ENCODE measurements around the gene SLC25A21. TPM values are rescaled to one million over a fixed set of nuclear protein-coding genes. Genes with fewer than 3 reads are reported as not detected.

The SLC25A21 gene
- total and polyA plus RNA-seq, 2 donors (not counting 1 experiment from before 2014, with no cell fraction given) = 0.50 to 0.62 TPM

GRCh38 chr14:36719823-36720222 is 452.6 kb downstream of the SLC25A21 start:
- H3K36me3 ChIP-seq (ENCODE audit: control insufficient read depth, insufficient read depth, low read length) = no peaks in the 10 kb centered on the region
- no peaks in the 10 kb centered on the region for H4K20me1 ChIP-seq (ENCODE audit: control insufficient read depth, extremely low read depth, insufficient read depth, low read length)
- no peak overlapping the region for H2AFZ ChIP-seq (ENCODE audit: low read length)
- H3K4me3 ChIP-seq (replicated peaks in 1 of 4; ENCODE audit: control extremely low read depth in 1 of 4, insufficient read depth in 1 of 4, low read depth in 3 of 4, low read length in 4 of 4) = no peak overlapping the region
- no peak overlapping the region for H3K9ac ChIP-seq (ENCODE audit: insufficient read depth, low read length)
- no peak for DNase-seq (ENCODE audit: low read depth in 2 of 2)
- H3K27me3 ChIP-seq (ENCODE audit: control insufficient read depth, insufficient read depth, low read length) = no peaks in the 10 kb centered on the region
- no peaks in the 10 kb centered on the region for H3K4me1 ChIP-seq (ENCODE audit: control insufficient read depth, extremely low read depth, insufficient read depth, low read length)
- H3K4me2 ChIP-seq (ENCODE audit: extremely low read depth, insufficient read depth, low read length) = no peak overlapping the region
- H3K9me3 ChIP-seq (ENCODE audit: control insufficient read depth, insufficient read depth, low read depth, low read length) = no peaks in the 10 kb centered on the region
- TF ChIP-seq EZH2 (IDR thresholded peaks at IDR 0.05; ENCODE audit: low read length, missing control alignments) (no peak), CTCF (conservative IDR thresholded peaks at IDR 0.05 in 1 of 2, IDR thresholded peaks at IDR 0.05 in 1 of 2; ENCODE audit: low read depth in 1 of 2, low read length in 2 of 2) (no peak)
- no peaks in the 10 kb centered on the region for H3K79me2 ChIP-seq (ENCODE audit: control insufficient read depth, insufficient read depth, low read length)
- H3K27ac ChIP-seq (ENCODE audit: insufficient read depth, low read length) = no peak overlapping the region

GRCh38 chr14:36718216-36718615 is 454.2 kb downstream of the SLC25A21 start:
- Histone ChIP-seq H3K4me1 (ENCODE audit: control insufficient read depth, extremely low read depth, insufficient read depth, low read length) (no peaks in the 10 kb centered on the region), H3K9ac (ENCODE audit: insufficient read depth, low read length) (no peak overlapping the region), H3K36me3 (ENCODE audit: control insufficient read depth, insufficient read depth, low read length) (no peaks in the 10 kb centered on the region), H2AFZ (ENCODE audit: low read length) (no peak overlapping the region), H4K20me1 (ENCODE audit: control insufficient read depth, extremely low read depth, insufficient read depth, low read length) (no peaks in the 10 kb centered on the region), H3K9me3 (ENCODE audit: control insufficient read depth, insufficient read depth, low read depth, low read length) (no peaks in the 10 kb centered on the region), H3K4me3 (replicated peaks in 1 of 4; ENCODE audit: control extremely low read depth in 1 of 4, insufficient read depth in 1 of 4, low read depth in 3 of 4, low read length in 4 of 4) (no peak overlapping the region), H3K79me2 (ENCODE audit: control insufficient read depth, insufficient read depth, low read length) (no peaks in the 10 kb centered on the region), H3K27ac (ENCODE audit: insufficient read depth, low read length) (no peak overlapping the region), H3K27me3 (ENCODE audit: control insufficient read depth, insufficient read depth, low read length) (no peaks in the 10 kb centered on the region), H3K4me2 (ENCODE audit: extremely low read depth, insufficient read depth, low read length) (no peak overlapping the region)
- TF ChIP-seq EZH2 (IDR thresholded peaks at IDR 0.05; ENCODE audit: low read length, missing control alignments) (no peak), CTCF (conservative IDR thresholded peaks at IDR 0.05 in 1 of 2, IDR thresholded peaks at IDR 0.05 in 1 of 2; ENCODE audit: low read depth in 1 of 2, low read length in 2 of 2) (no peak)
- peak in 1 of 2 donors; percentile 6 for DNase-seq (ENCODE audit: low read depth in 2 of 2)

GRCh38 chr14:36717363-36717762 is 455.0 kb downstream of the SLC25A21 start:
- Histone ChIP-seq H3K4me1 (ENCODE audit: control insufficient read depth, extremely low read depth, insufficient read depth, low read length) (no peaks in the 10 kb centered on the region), H3K79me2 (ENCODE audit: control insufficient read depth, insufficient read depth, low read length) (no peaks in the 10 kb centered on the region), H3K27ac (ENCODE audit: insufficient read depth, low read length) (no peak overlapping the region), H3K9me3 (ENCODE audit: control insufficient read depth, insufficient read depth, low read depth, low read length) (no peaks in the 10 kb centered on the region), H3K4me3 (replicated peaks in 1 of 4; ENCODE audit: control extremely low read depth in 1 of 4, insufficient read depth in 1 of 4, low read depth in 3 of 4, low read length in 4 of 4) (no peak overlapping the region), H3K4me2 (ENCODE audit: extremely low read depth, insufficient read depth, low read length) (no peak overlapping the region), H4K20me1 (ENCODE audit: control insufficient read depth, extremely low read depth, insufficient read depth, low read length) (no peaks in the 10 kb centered on the region), H3K9ac (ENCODE audit: insufficient read depth, low read length) (no peak overlapping the region), H3K27me3 (ENCODE audit: control insufficient read depth, insufficient read depth, low read length) (no peaks in the 10 kb centered on the region), H3K36me3 (ENCODE audit: control insufficient read depth, insufficient read depth, low read length) (no peaks in the 10 kb centered on the region), H2AFZ (ENCODE audit: low read length) (no peak overlapping the region)
- no peak for TF ChIP-seq EZH2 (IDR thresholded peaks at IDR 0.05; ENCODE audit: low read length, missing control alignments)
- TF ChIP-seq CTCF (conservative IDR thresholded peaks at IDR 0.05 in 1 of 2, IDR thresholded peaks at IDR 0.05 in 1 of 2; ENCODE audit: low read depth in 1 of 2, low read length in 2 of 2) = no peak
- no peak for DNase-seq (ENCODE audit: low read depth in 2 of 2)
